Measurements from ENCODE around the gene FOXN4. TPM values are rescaled to one million over a fixed set of nuclear protein-coding genes. Genes with fewer than 3 reads are reported as not detected.

The FOXN4 gene
- total and polyA plus RNA-seq, 8 donors = 0.12 TPM; not detected in 7

DNA sequence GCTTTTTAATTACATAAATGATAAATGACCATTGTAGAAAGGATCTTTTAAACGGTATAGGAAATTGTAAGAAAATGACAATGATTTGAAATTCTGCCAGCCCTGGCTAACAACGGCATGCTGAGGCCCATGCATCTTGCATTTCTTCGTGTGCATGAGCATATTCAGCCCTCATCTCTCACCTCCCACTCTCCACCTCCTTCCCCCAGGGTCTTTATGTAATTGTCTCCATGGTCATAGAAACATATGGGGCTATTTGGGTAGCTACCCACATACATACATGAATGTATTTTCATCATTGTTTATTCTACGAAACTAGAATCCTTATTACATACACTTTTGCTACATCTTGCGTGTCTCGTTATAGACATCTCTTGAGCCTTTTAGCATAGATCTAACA is 43.1 kb upstream of the FOXN4 start:
- 53 to 55% methylated on average over 6 of the region's 6 CpGs for WGBS, 2 donors
- intact Hi-C loops (cut with DNase I) = no loop called here
- FAIRE-seq (no peak), ATAC-seq (no peak), DNase-seq (no peak)
- H3K27ac ChIP-seq = no peak overlapping the region
- H3K9me3 ChIP-seq = no peaks in the 10 kb centered on the region
- TF ChIP-seq, protein P1, sequence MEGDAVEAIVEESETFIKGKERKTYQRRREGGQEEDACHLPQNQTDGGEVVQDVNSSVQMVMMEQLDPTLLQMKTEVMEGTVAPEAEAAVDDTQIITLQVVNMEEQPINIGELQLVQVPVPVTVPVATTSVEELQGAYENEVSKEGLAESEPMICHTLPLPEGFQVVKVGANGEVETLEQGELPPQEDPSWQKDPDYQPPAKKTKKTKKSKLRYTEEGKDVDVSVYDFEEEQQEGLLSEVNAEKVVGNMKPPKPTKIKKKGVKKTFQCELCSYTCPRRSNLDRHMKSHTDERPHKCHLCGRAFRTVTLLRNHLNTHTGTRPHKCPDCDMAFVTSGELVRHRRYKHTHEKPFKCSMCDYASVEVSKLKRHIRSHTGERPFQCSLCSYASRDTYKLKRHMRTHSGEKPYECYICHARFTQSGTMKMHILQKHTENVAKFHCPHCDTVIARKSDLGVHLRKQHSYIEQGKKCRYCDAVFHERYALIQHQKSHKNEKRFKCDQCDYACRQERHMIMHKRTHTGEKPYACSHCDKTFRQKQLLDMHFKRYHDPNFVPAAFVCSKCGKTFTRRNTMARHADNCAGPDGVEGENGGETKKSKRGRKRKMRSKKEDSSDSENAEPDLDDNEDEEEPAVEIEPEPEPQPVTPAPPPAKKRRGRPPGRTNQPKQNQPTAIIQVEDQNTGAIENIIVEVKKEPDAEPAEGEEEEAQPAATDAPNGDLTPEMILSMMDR (IDR thresholded peaks at IDR 0.05) = no peak
- H3K4me3 ChIP-seq = no peak overlapping the region
- H3K27me3 ChIP-seq = no peaks in the 10 kb centered on the region
- no peaks in the 10 kb centered on the region for H3K36me3 ChIP-seq
- no peaks in the 10 kb centered on the region for H3K4me1 ChIP-seq

DNA sequence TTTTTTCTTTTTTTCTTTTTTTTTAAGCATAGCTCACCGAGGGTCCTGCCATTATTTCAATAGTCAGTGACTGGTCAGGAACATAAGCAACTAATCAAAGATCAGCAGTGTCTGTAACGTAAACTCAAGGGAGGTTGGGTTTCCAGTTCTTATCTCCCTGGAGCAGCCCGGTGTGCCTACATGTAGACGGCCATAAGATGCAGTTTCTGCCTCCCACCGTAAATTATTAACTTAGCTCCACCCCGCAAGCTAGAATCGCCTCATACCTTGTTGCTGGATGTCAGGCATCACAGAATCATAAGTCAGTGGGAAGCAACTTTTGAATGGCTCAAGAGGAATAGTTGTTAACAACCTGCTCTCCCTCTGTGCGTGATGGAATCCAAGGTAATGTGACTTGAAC is 38.5 kb upstream of the FOXN4 start, which contains the start of gene MYO1H:
MYO1H (plus strand) TSS at position 312 of the 400 bp plus-strand sequence; CDS start at position 373, 61 bp downstream.
- H3K27ac ChIP-seq = no peak within 1 kb of the TSS
- no peaks in the 10 kb centered on the region for H3K9me3 ChIP-seq
- ATAC-seq = no peak
- peaks cover 0 to 4% (median 0%) of the 10 kb centered on the region in 4 donors for H3K27me3 ChIP-seq
- TF ChIP-seq, protein P1 (IDR thresholded peaks at IDR 0.05) = no peak
- intact Hi-C loops (cut with DNase I) = no loop called here
- DNase-seq = no peak
- WGBS, 2 donors = 35 to 37% methylated on average over 8 of the region's 8 CpGs
- no peaks in the 10 kb centered on the region for H3K4me1 ChIP-seq
- no peak within 1 kb of the TSS for H3K4me3 ChIP-seq
- FAIRE-seq = no peak
- H3K36me3 ChIP-seq = no peaks in the 10 kb centered on the region

DNA sequence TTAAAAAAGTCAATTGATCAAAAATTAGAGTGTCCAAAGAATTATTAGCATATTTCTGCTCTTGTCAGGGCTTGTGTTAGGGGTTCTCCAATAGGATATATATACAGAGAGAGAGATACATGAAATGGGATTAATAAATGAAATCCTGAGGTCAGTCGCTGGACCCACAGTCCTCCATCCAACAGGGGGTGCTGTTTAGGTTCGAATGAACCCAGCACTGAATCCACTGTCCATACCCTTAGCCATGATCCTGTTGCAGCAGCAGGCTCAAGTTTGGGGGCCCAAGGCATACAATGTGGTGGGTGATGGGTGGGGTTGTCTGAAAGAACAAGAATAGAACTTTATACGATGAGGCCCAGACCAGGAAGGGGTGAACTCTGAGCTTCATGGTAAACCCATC is 37.8 kb upstream of the FOXN4 start:
- intact Hi-C loops (cut with DNase I) = no loop called here
- peaks cover 0 to 4% (median 0%) of the 10 kb centered on the region in 4 donors for H3K27me3 ChIP-seq
- TF ChIP-seq, protein P1 (IDR thresholded peaks at IDR 0.05) = no peak
- DNase-seq = no peak
- no peak overlapping the region for H3K27ac ChIP-seq
- ATAC-seq = no peak
- no peak overlapping the region for H3K4me3 ChIP-seq
- no peaks in the 10 kb centered on the region for H3K9me3 ChIP-seq
- WGBS, 2 donors = 69 to 72% methylated on average over 3 of the region's 3 CpGs
- H3K36me3 ChIP-seq = no peaks in the 10 kb centered on the region
- no peaks in the 10 kb centered on the region for H3K4me1 ChIP-seq
- FAIRE-seq = no peak

DNA sequence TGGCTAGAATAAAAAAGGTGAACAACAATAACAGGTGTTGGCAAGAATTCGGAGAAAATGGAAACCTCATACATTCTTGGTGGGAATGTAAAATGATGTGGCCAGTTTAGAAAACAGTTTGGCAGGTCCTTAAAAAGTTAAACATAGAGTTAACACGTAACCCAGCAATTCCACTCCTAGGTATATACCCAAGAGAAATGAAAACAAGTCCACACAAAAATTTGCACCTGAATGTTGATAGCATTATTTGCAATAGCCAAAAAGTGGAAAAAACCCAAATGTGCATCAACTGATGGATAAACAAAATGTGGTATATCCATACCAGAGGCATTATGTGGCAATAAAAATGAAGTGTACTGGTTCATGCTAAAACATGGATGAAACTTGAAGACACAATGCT is 36.3 kb upstream of the FOXN4 start:
- ATAC-seq = no peak
- Histone ChIP-seq H3K4me1 (no peaks in the 10 kb centered on the region), H3K27ac (no peak overlapping the region), H3K4me3 (no peak overlapping the region), H3K27me3 (peaks cover 0 to 4% (median 0%) of the 10 kb centered on the region in 4 donors), H3K9me3 (no peaks in the 10 kb centered on the region), H3K36me3 (no peaks in the 10 kb centered on the region)
- intact Hi-C loops (cut with DNase I) = no loop called here
- DNase-seq = no peak
- 73 to 74% methylated on average over 2 of the region's 2 CpGs for WGBS, 2 donors
- TF ChIP-seq, protein P1 (IDR thresholded peaks at IDR 0.05) = no peak
- FAIRE-seq = no peak

DNA sequence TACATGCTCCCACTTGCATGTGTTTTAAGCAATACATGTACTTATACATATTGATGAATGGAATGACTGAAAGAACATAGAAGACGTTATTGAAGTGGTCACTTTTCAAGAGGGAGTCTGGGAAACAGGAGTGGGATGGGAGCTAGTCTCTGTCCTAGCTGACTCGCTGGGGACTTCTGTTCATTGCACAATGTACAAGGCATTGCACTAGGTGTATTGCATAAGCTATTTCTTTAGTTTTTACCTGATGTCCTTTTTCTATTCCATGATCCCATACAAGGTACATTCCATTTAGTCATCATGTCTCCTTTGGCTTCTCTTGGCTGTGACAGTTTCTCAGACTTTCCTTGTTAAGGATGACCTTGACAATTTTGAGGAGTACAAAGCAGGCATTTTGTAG is 34.6 kb upstream of the FOXN4 start:
- FAIRE-seq (no peak), DNase-seq (no peak), ATAC-seq (no peak)
- intact Hi-C loops (cut with DNase I) = no loop called here
- Histone ChIP-seq H3K27me3 (peaks cover 0 to 4% (median 0%) of the 10 kb centered on the region in 4 donors), H3K36me3 (no peaks in the 10 kb centered on the region), H3K4me1 (no peaks in the 10 kb centered on the region), H3K9me3 (no peaks in the 10 kb centered on the region), H3K4me3 (no peak overlapping the region), H3K27ac (no peak overlapping the region)
- TF ChIP-seq, protein P1 (IDR thresholded peaks at IDR 0.05) = no peak
- WGBS, 2 donors = 50 to 59% methylated on average over 2 of the region's 2 CpGs
